Lung (tissue), 16 donors: ENCODE measurements around the gene PLA2G5. TPM values are rescaled to one million over a fixed set of nuclear protein-coding genes. Genes with fewer than 3 reads are reported as not detected.
A peak's percentile ranks its signal among the peaks of the same experiment; 100 is the strongest.

Source experiments
- ATAC-seq: fragments of 200-7000 bp; cut with Tn5 transposase; one replicate; pipeline ENCODE4 v1.9.1; 2020; ENCODE audit warnings: moderate number of reproducible peaks; ENCODE audit not compliant: insufficient read depth, low FRiP score
- DNase-seq, 3 donors: peaks; one replicate each; pipeline ENCODE4 v3.0.0-alpha.2; 2013 to 2017
- H3K27ac ChIP-seq, 2 donors: one replicate each; pipeline ENCODE4 v1.5.1; 2013; ENCODE audit warnings: mild to moderate bottlenecking in 2 of 2, moderate library complexity in 2 of 2, control low read depth in 1 of 2, inconsistent platforms in 1 of 2, low read depth in 1 of 2, low read length in 1 of 2
- H3K27me3 ChIP-seq, 3 donors: one replicate each; pipeline ENCODE4 v1.5.1; 2013; ENCODE audit warnings: low read length in 2 of 3; ENCODE audit not compliant: control insufficient read depth in 3 of 3, insufficient read depth in 3 of 3
- H3K36me3 ChIP-seq, 4 donors: one replicate each; pipeline ENCODE4 v1.5.1; 2013; ENCODE audit warnings: low read length in 4 of 4, mild to moderate bottlenecking in 1 of 4, moderate library complexity in 1 of 4; ENCODE audit not compliant: control insufficient read depth in 4 of 4, insufficient read depth in 4 of 4
- H3K4me1 ChIP-seq, 5 donors: one replicate each; pipeline ENCODE4 v1.5.1; 2013; ENCODE audit warnings: low read length in 5 of 5, mild to moderate bottlenecking in 2 of 5, moderate library complexity in 1 of 5; ENCODE audit not compliant: control insufficient read depth in 5 of 5, insufficient read depth in 5 of 5
- H3K4me3 ChIP-seq: one replicate; pipeline ENCODE4 v1.5.1; 2013; ENCODE audit warnings: mild to moderate bottlenecking, control low read depth, moderate library complexity
- H3K9ac ChIP-seq, 2 donors: one replicate each; pipeline ENCODE4 v1.5.1; 2013; ENCODE audit warnings: low read length in 2 of 2, control low read depth in 1 of 2; ENCODE audit not compliant: insufficient read depth in 1 of 2
- H3K9me3 ChIP-seq, 4 donors: one replicate each; pipeline ENCODE4 v1.5.1; 2013; ENCODE audit warnings: low read length in 3 of 4, mild to moderate bottlenecking in 1 of 4, moderate library complexity in 1 of 4; ENCODE audit not compliant: control insufficient read depth in 4 of 4, insufficient read depth in 3 of 4
- WGBS, 2 donors: extraction: QIAGEN DNeasy Blood & Tissue Kit; methylation state at CpG; one replicate each; pipeline ENCODE4 v1.1.7; 2013; 5-methylcytosine and 5-hydroxymethylcytosine counted together
- long read RNA-seq, 5 donors: transcript quantifications; one replicate each; lab custom pipeline, GENCODE V29; 2026
- polyA plus RNA-seq, 2 donors: library from polyadenylated mRNA; stranded (reverse); fragments of 200-250 nt; gene quantifications; one replicate each; pipeline ENCODE4 v1.2.1, GENCODE V29; 2013
- total RNA-seq, 2 donors: library from RNA; depleted of rRNA in 1 of 2; stranded (reverse); fragments of >200 nt in 1 of 2; gene quantifications; one replicate each; pipeline ENCODE4 v1.2.1, GENCODE V29; 2014 to 2021
- TF ChIP-seq, protein P1 (sequence below): IDR thresholded peaks from 2 replicates; pipeline ENCODE4 v1.5.1; 2012; ENCODE audit warnings: mild to moderate bottlenecking; ENCODE audit errors: control extremely low read depth, extremely low read depth
- donor health status: control.
- donor health status: control.
- donor health status: Bipolar disorder and iron deficiency.
- donor health status: healthy.
- donor health status: DM: yes; HTN: yes; CAD: no.

PLA2G5 gene, protein sequence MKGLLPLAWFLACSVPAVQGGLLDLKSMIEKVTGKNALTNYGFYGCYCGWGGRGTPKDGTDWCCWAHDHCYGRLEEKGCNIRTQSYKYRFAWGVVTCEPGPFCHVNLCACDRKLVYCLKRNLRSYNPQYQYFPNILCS
- total RNA-seq: 1 to 10 TPM; 1.1 to 6.5 TPM
- polyA plus RNA-seq: 1 to 10 TPM; 1.4 to 3.8 TPM
- long read RNA-seq, donor 1, partial matches to known transcripts: 0 of 1 reads
- long read RNA-seq, donor 1, other reads (novel, unspliced or antisense): 0 of 1 reads
- long read RNA-seq, donor 2: 0 reads
- long read RNA-seq, donor 3: 0 reads
- long read RNA-seq, donor 4: 0 reads
- long read RNA-seq, donor 5: 0 reads

DNA sequence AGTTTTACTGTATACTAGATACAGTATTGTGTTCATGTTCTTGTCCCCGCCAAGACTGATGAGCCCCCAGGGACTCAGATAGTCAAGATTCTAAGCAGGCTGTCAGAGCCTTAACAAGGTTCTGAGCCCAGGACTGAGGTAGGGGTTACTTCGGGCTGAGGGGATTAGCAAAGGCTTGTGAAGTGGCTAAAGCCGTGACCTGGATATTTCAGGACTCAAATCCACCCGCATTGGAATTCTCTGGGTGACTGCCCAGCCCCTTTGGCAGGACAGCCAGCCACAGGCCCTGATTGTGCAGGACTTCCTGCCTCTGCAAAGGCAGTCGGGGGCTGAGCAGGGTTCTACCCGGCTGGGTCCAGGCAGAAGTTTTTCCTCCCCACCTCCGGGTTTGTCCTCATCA lies at the start of gene PLA2G5:
PLA2G5 (plus strand) TSS at position 321 of the 400 bp plus-strand sequence. CDS start 14,637 bp downstream, outside the sequence.
- Histone ChIP-seq H3K27ac (peak within 1 kb of the TSS in 1 of 2 donors; percentile 90), H3K9ac (no peak within 1 kb of the TSS), H3K36me3 (no peaks in the 10 kb centered on the region), H3K9me3 (no peaks in the 10 kb centered on the region), H3K4me1 (peaks cover 0 to 14% (median 5%) of the 10 kb centered on the region in 5 donors), H3K27me3 (peaks cover 0 to under 1% (median 0%) of the 10 kb centered on the region in 3 donors), H3K4me3 (no peak within 1 kb of the TSS)
- ATAC-seq: no peak
- TF ChIP-seq, protein P1, sequence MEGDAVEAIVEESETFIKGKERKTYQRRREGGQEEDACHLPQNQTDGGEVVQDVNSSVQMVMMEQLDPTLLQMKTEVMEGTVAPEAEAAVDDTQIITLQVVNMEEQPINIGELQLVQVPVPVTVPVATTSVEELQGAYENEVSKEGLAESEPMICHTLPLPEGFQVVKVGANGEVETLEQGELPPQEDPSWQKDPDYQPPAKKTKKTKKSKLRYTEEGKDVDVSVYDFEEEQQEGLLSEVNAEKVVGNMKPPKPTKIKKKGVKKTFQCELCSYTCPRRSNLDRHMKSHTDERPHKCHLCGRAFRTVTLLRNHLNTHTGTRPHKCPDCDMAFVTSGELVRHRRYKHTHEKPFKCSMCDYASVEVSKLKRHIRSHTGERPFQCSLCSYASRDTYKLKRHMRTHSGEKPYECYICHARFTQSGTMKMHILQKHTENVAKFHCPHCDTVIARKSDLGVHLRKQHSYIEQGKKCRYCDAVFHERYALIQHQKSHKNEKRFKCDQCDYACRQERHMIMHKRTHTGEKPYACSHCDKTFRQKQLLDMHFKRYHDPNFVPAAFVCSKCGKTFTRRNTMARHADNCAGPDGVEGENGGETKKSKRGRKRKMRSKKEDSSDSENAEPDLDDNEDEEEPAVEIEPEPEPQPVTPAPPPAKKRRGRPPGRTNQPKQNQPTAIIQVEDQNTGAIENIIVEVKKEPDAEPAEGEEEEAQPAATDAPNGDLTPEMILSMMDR: no peak
- DNase-seq: peak; percentile 34 to 70 (median 36)
- 29 to 43% methylated on average over 7 of the region's 7 CpGs for WGBS, 2 donors

DNA sequence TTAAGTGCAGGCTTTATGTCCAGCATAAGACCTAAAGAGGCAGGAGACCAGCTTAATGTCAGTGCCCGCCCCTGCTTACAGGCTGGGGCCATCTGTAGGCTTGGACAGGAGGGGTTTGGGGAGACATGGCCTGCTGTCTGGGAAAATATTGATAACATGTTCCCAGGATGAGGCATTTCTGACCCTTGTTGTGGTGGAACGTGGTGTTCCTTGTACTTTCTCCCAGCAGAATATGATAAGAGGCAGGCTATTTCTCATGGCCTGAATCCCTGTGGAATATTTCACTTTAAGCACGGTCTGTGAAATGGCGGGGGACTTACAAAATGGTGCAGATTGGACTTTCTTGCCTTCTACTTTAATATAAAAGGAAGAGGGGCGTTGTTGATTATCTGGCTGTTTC lies 41.9 kb upstream of the PLA2G5 start:
- Histone ChIP-seq H3K4me3 (no peak overlapping the region), H3K4me1 (no peaks in the 10 kb centered on the region), H3K36me3 (no peaks in the 10 kb centered on the region), H3K27me3 (no peaks in the 10 kb centered on the region), H3K9ac (no peak overlapping the region), H3K27ac (peak overlapping the region in 1 of 2 donors; percentile 70), H3K9me3 (peaks cover 0 to 3% (median 1%) of the 10 kb centered on the region in 4 donors)
- TF ChIP-seq, protein P1: no peak
- ATAC-seq (no peak), DNase-seq (no peak)
- 86 to 92% methylated on average over 5 of the region's 5 CpGs for WGBS, 2 donors

DNA sequence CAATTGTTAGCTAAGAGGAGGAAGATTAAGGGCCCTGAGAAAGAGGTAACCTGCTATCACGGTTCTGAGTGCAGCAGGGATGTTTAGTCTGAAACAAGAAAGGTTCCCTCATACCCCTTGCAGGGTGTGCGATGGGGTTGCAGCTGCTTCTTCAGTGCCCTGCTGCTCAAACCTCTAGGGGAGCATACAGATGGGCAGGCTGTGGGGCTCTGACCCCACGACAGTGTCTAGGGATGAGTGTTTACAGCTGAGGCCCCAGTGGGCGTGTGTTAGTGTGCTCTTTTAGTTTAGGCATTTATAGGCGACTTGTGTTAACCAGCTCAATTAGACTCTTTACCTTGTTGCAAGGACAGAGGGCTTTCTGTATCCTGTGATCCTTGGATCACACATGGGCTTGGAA lies 41.3 kb upstream of the PLA2G5 start:
- Histone ChIP-seq H3K36me3 (no peaks in the 10 kb centered on the region), H3K4me3 (no peak overlapping the region), H3K27ac (peak overlapping the region in 1 of 2 donors; percentile 70), H3K4me1 (no peaks in the 10 kb centered on the region), H3K9me3 (peaks cover 0 to under 1% (median 0%) of the 10 kb centered on the region in 4 donors), H3K27me3 (no peaks in the 10 kb centered on the region), H3K9ac (no peak overlapping the region)
- TF ChIP-seq, protein P1: no peak
- ATAC-seq: no peak
- WGBS, 2 donors: 76 to 81% methylated on average over 5 of the region's 5 CpGs
- DNase-seq: no peak
